ENCODE measurements around the gene RALGAPA2. TPM values are rescaled to one million over a fixed set of nuclear protein-coding genes. Genes with fewer than 3 reads are reported as not detected.

Gene RALGAPA2
- total and polyA plus RNA-seq, 2 experiments from 2014 or later = 14.5 to 35.5 TPM

- Histone ChIP-seq H3K4me3 (no peak overlapping the region), H3K9me3 (ENCODE audit: low read depth) (no peaks in the 10 kb centered on the region), H3K36me3 (no peaks in the 10 kb centered on the region), H3K4me1 (ENCODE audit: low read depth) (no peaks in the 10 kb centered on the region), H3K27ac (no peak overlapping the region), H3K27me3 (no peaks in the 10 kb centered on the region)
- no peak for DNase-seq (ENCODE audit: low read depth in 1 of 2, low spot score in 1 of 2)
- TF ChIP-seq CTCF (IDR thresholded peaks at IDR 0.05; ENCODE audit: low read depth, low read length) = no peak
Observed at GRCh38 chr20:20398123-20398522, 314.3 kb downstream of the RALGAPA2 start.

- no peak overlapping the region for H3K27ac ChIP-seq
- no peaks in the 10 kb centered on the region for H3K9me3 ChIP-seq (ENCODE audit: low read depth)
- no peaks in the 10 kb centered on the region for H3K36me3 ChIP-seq
- no peak overlapping the region for H3K4me3 ChIP-seq
- no peaks in the 10 kb centered on the region for H3K27me3 ChIP-seq
- DNase-seq (ENCODE audit: low read depth in 1 of 2, low spot score in 1 of 2) = no peak
- TF ChIP-seq CTCF (IDR thresholded peaks at IDR 0.05; ENCODE audit: low read depth, low read length) = no peak
- H3K4me1 ChIP-seq (ENCODE audit: low read depth) = no peaks in the 10 kb centered on the region
Observed at GRCh38 chr20:20396794-20397193, 315.6 kb downstream of the RALGAPA2 start.

GRCh38 chr20:20395903-20396568, 316.4 kb downstream of the RALGAPA2 start:
- Histone ChIP-seq H3K27me3 (no peaks in the 10 kb centered on the region), H3K4me1 (ENCODE audit: low read depth) (no peaks in the 10 kb centered on the region), H3K27ac (no peak overlapping the region), H3K36me3 (no peaks in the 10 kb centered on the region), H3K9me3 (ENCODE audit: low read depth) (no peaks in the 10 kb centered on the region), H3K4me3 (no peak overlapping the region)
- DNase-seq (ENCODE audit: low read depth in 1 of 2, low spot score in 1 of 2) = no peak
- no peak for TF ChIP-seq CTCF (IDR thresholded peaks at IDR 0.05; ENCODE audit: low read depth, low read length)

GRCh38 chr20:20395087-20395486, 317.4 kb downstream of the RALGAPA2 start:
- Histone ChIP-seq H3K4me1 (ENCODE audit: low read depth) (no peaks in the 10 kb centered on the region), H3K9me3 (ENCODE audit: low read depth) (no peaks in the 10 kb centered on the region), H3K4me3 (no peak overlapping the region), H3K36me3 (no peaks in the 10 kb centered on the region), H3K27me3 (no peaks in the 10 kb centered on the region), H3K27ac (no peak overlapping the region)
- DNase-seq (ENCODE audit: low read depth in 1 of 2, low spot score in 1 of 2) = no peak
- no peak for TF ChIP-seq CTCF (IDR thresholded peaks at IDR 0.05; ENCODE audit: low read depth, low read length)

- no peak for TF ChIP-seq CTCF (IDR thresholded peaks at IDR 0.05; ENCODE audit: low read depth, low read length)
- H3K9me3 ChIP-seq (ENCODE audit: low read depth) = no peaks in the 10 kb centered on the region
- H3K27me3 ChIP-seq = no peaks in the 10 kb centered on the region
- no peak overlapping the region for H3K27ac ChIP-seq
- H3K4me1 ChIP-seq (ENCODE audit: low read depth) = no peaks in the 10 kb centered on the region
- no peaks in the 10 kb centered on the region for H3K36me3 ChIP-seq
- peak; percentile 14 to 30 for DNase-seq (ENCODE audit: low read depth in 1 of 2, low spot score in 1 of 2)
- H3K4me3 ChIP-seq = no peak overlapping the region
Observed at GRCh38 chr20:20393207-20394120, 319.0 kb downstream of the RALGAPA2 start.
